ENCODE results near the gene IL1RAPL2.
"Not testable (repeated sequence)": the region's sequence is repeated elsewhere in the genome, so short reads cannot be mapped to it uniquely, and the experiment has no call there.

Gene IL1RAPL2

DNA sequence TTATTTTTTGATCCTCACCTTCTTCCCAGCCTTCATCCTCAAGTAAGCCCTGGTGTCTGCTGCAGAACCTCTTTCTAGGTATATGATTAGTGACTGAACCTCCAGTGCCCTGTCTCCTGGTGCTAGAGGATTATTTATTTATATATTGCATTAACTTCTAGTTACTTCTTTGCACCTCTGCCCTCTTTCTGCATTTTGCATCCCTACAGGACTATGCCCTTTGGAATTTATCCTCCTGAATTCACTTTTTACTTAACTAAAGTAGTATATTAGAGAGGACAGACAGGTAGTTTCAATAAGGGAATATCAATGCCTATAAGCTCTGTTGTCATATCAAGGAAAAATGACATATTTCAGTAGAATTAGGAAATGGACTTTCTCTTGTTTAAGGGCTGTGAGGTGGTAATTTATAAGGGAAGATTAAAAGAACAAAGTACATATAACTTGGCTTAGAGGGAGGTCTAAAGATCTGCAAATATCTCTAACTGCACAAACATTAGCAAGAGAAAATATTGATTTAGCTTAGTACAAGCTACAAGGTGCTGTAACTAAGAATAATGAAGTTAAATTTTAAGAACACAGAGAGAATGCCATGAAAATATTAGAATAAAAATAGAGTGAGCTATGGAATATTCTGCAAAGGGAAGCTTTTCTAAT lies 472.8 kb downstream of the IL1RAPL2 start:
- no peak for DNase-seq

DNA sequence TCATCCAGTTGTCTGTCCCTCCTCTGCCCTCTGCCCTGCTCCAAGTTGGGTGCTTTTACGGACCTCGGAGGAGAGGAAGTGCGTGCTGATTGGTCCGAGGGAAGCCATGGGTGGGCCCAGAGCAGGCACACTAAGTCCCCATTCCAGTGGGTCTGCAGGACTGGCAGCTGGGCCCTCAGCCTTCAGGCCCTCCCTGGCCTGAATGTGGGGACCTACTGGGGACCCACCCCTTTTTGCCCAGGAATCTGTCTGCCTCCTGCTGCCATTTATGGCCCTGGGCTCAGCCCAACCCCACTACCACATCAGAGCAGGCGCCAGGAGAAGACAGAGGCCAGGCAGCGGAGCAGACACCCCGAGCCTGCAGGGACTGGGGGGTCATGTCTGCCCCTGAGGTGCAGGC lies 484.9 kb downstream of the IL1RAPL2 start:
- no peak for DNase-seq

DNA sequence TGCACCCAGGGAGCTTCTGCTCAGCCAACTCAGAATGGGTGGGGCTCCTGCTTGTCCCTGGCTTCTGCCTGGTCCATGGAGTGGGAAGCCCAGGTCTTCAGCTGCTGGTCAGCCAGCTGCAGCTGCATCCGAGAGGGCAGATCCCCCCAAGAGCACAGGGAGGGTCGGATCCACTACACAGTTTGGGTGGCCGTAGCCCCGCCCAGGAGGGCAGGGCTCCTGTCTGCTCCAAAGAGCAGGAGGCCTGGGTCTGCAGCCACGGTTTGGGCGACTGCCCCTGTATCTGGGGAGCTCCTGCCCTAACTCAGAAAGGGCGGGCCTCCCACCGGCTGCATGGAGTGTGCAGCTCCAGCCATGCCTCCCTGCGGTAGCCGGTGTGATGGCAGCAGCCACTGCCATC lies 485.4 kb downstream of the IL1RAPL2 start:
- no peak for DNase-seq

DNA sequence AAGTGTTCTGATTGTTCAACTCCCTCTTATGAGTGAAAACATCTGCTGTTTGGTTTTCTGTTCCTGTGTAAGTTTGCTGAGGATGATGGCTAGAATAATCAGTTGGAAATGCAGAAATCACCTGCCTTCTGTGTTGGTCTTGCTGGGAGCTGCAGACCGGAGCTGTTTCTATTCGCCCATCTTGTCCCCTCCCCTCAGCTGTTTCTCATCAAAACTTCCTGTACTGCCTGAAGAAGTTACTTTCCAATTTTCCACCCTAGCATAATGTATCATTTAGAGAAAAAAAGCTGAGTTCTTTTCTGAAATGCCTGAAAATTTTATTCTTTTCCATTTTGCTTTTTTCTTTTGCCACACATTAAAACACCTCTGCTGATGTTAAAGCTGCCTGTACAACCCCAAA lies 486.9 kb downstream of the IL1RAPL2 start:
- DNase-seq: no peak

DNA sequence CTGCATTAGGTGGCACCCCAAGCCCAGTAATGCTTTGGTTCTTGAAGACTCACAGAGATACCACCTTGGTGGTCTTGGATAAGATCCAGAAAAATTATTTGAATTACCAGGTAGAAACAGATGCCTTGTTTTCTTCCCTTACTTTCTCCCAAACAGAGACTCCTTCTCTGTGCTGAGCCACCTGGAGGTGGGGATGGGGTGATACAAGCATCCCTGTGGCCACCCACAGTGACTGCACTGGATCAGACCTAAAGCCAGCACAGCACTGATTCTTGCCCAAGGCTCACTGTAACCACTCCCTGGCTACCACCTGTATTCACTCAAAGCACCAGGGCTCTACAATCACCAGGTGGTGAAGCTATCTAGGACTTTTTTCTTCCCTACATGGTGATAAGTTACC lies 497.7 kb downstream of the IL1RAPL2 start:
- no peak for DNase-seq

DNA sequence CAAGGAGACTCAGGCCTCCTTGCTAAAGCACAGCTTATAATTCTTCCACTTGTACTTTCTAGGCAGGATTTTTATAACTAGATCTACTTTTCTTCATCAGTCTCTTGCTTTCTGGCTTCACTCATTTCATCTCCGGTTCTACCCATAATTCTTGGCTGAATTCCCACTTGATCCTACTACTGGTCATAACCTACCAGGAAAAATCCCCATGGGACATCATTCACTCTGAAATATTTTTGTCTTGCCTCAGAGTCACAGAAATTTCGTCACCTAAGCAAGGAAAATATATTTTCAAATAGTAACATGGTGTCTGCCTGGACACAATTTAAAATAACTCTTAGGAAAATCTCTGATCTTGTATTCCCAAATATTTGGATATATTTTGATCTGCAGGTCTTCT lies 532.2 kb downstream of the IL1RAPL2 start:
- no peak for DNase-seq

DNA sequence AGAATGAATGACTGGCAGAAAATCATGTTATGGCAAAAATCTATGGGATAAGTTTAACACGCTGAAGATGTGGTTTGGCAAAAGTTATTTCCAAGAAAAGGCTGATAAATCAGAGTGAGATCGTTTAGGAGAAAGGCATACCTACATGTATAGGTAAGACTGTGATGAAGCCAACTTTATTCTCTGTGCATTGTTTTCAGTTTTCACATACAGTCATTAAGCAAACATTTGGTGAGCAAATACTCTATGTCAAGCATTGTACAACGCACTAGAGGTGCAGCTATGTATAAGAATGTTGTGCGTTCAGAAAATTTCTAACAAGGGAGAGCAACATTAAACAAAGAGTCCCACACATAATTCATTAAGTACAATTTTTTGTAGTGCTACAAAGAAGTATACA lies 532.8 kb downstream of the IL1RAPL2 start:
- no peak for DNase-seq

DNA sequence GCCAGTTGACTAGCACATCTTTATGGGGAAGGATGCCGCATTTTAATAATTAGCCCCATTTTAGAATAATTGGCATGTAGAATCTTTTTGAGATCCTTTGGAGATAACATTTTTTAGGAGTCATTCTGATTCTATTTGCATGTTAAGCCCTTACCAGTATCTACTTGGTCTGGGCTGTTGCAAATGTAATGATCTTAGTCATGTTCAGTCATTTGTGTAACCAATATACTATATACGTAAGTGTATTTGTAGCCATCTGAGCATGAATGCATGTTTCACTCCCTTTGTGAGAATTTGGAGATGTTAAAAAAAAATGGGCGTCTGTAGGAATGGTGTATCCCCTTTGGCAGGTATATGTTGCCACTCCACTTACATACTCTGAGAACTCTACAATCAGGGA lies 535.4 kb downstream of the IL1RAPL2 start:
- DNase-seq: peak in 1 of 5 experiments; percentile 8

DNA sequence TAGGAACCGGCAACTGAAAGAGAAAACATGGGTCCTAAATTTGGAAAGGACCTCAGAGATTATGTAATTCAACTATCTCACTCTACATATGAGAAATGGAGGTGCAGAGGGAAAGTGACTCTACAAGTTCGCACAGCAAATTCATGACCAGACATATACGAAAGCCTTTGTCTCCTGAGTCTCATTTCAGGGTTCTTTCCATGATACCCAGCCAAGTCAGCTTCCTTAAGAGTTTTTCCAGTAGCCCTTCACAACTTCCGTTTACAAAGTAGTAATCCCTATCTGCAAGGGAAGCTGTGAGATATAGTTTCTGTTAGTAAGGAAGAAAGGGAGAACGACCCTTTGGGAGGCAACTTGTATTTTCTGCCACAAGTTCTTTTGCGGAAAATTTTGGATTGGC lies 543.9 kb downstream of the IL1RAPL2 start:
- DNase-seq: no peak

DNA sequence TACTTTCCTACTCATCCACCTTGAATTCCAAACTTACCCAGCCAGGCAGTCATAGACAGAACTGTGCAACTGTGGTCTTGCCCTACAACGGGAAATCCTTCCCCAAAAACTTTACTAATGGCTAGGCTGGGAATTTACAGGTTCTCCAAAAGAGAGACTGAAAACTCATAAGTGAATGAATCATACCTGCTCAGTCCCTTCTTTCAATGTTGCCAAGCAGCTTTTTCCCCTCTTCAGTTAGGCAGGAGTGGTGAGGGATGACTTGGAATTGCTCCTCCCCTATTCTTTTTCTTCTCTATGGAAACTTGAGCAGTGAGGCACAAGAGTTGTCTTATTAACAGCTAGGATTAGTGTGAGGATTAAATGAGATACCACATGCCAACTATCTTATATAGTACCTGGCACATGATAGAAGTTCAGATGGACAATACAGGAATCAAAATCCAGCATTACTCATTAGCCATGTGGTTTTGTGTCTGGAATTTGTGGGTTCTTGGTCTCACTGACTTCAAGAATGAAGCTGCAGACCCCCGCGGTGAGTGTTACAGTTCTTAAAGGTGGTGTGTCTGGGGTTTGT lies 548.6 kb downstream of the IL1RAPL2 start:
- no peak for DNase-seq

DNA sequence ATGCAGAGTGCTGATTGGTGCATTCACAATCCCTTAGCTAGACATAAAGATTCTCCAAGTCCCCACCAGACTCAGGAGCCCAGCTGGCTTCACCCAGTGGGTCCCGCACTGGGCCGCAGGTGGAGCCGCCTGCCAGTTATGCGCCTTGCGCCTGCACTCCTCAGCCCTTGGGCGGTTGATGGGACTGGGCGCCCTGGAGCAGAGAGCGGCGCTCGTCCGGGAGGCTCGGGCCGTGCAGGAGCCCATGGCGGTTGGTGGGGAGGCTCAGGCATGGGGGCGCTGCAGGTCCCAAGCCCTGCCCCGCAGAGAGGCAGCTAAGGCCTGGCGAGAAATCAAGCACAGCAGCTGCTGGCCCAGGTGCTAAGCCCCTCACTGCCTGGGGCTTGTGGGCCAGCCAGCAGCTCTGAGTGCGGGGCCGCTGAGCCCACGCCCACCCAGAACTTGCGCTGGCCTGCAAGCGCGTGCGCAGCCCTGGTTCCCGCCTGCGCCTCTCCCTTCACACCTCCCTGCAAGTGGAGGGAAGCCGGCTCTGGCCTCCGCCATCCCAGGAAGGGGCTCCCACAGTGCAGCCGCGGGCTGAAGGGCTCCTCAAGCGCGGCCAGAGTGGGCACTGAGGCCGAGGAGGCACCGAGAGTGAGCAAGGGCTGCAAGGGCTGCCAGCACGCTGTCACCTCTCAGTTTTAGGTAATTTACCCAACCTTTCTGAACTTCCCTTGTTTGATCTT lies 549.8 kb downstream of the IL1RAPL2 start:
- not testable (repeated sequence) for DNase-seq

DNA sequence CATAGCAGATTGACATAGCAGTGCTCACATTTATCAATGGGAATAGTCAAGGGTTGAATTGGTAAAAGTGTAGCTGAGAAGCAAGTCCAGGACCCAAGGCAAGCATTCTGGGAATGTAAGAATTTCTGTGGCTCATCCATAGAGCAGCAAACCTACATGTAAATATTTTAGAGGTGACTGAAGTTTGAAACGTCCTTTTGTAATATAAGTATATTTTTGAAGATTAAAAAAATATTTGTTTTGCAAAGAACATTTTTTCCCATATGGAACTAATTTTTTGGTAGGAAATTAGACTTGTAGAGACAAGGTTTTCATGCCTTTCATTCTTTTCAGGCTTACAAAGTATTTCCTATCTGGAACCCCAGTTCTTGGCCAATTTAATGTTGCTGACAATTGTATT lies 550.5 kb downstream of the IL1RAPL2 start:
- DNase-seq: no peak

DNA sequence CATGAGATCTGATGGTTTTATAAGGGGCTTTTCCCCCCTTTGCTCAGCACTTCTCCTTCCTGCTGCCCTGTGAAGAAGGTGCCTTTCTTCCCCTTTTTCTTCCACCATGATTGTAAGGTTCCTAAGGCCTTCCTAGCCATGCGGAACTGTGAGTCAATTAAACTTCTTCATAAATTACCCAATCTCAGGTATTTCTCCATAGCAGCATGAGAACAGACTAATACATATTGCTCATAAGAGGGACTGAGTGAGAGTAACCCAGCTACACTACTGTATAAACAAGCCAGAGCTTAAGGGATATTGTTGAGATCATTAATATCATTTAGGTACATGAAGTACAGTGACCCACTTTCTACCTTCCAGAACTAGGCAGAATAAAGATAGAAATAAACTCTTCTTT lies 551.6 kb downstream of the IL1RAPL2 start:
- DNase-seq: no peak

DNA sequence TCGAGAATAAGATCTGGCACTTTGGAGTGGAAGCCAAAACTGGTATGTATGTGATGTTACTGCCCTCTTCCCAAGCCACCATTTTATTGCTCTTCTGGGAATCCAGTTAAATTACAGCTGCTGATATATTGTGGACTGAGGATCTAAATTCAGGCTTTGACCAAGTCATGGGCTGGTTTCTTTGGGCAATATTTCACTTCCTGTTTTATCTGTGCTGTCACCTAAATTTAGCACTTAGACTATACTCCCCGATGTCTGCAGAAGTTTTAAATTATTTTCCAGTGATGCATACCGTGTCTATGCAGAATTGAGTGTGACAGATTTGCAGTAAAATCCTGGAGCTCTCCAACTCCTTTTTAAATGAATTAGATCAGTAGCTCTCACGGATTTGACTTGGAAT lies 554.5 kb downstream of the IL1RAPL2 start:
- DNase-seq: no peak

DNA sequence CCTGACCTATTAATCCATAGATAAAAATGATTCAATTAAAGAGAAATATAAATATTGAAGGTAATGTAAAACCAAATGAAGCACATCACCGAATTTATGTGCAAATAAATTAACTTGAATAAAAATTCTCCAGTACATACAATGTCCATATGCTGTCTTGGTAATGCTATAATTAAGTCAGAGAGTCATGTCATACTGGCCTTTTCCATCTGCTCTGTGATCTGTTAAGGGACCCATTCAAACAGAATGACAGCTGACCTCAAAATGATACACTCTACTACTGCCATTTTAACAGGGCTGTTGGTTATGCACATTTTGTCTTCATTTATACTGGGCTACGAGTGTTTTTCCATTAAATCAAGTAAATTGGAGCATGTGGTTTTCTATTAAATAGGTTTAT lies 555.2 kb downstream of the IL1RAPL2 start:
- DNase-seq: no peak

DNA sequence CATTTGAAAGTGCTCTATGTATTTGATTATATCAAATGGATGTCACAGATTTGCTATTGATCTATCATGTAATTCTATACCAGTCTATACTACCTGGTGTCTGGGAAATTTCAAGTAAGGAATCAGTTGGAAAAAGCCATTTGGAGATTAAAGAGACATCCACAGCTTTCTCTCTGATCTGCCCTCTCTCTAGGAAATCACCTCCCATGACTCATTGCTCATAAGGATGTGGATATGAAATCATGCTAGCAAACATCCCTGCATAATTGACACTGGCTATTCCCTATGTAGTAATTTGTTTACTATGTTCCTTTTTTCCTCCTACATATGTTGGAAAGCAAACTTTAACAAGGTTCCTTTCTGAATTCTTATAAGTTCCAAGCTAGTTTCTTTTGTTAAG lies 560.2 kb downstream of the IL1RAPL2 start:
- no peak for DNase-seq

DNA sequence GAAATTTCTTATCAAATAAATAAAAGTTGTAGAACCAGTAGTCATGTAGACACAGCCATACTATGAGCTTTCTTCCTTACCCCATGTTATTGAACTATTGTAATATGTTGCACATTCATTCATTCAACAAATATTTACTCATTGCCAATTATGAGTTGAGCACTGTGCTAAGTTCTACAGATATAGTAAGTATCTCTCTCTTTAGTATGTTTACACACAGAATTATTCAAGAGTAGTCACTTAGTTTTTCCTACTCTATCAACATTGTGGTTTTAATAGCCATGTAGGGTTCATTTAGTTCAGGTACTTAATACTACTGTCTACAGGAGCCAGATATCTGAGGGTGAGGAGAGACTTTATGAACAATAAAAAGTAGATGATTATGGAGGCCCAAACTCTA lies 568.3 kb downstream of the IL1RAPL2 start:
- no peak for DNase-seq

DNA sequence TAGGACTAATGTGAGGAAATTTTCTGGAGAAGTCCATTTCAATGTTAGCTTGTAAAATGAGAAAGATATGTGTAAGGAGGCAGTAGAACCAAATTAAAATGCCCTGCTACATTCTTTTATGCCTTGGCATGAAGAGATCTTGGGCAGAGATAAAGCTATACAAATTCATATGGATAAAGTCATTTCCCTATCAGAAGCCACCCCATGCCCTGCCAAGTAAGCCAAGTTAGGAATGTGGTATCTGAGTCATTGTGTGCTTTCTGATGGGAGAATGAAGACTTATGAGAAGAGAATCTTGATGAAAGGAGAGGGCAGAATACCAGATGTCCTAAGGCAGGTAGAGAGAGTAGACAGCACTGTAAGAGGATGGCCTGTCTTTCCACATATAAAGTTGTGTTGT lies 570.8 kb downstream of the IL1RAPL2 start:
- no peak for DNase-seq

DNA sequence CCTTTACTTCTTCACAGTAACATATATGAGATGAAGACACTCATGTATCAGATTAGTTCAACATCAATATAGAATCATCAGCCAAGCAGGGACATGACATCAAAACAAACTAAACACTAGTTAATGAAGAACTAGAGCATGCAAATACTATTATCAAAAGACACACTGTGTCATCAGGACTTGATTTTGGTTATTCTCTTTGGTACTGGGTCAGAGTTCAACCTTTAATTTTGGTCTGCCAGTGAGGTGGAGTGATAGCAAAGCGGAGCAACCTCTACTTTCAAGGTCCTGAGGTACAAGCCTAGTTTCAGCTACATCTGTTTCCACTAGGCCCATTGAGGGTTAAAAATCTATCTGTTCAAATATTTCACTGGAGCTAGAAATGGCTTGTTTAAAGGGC lies 584.0 kb downstream of the IL1RAPL2 start:
- DNase-seq: no peak

DNA sequence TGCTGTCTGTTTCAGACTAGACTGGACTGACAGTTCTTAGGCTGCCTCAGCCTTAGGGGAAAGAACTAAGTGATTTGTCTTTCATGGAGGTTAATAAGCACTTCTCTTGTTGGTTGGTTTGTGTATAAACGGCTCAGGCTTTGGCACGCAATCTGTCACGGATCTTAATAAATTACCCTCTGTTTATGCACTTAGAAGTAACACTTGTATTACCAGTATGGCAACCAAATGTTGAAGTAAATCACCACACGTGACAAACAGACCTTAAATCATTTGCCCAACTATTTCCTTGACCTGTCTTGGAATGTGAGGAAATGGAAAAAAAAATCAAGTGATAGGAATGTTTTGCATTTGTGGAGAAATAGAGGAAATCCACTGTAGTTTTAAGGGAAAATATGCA lies 584.6 kb downstream of the IL1RAPL2 start:
- DNase-seq: no peak

DNA sequence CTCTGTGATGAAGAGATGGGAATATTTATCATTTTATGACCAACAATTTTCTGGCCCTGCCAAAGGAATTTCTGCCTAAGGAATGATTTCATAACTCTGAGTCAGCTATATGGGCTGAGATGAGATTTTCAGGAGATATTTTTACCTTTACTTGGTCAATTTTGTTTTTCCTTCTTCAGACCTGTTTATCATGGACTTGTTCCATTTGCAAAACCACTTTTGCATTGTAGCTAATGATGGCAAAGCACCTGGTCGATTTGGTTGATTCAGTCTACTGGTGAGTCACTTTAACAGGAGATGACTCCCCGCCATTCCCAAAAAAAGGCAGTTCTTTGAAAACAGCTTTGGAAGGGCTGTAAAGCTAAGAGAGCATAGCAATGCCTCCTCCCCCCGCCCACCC lies 601.2 kb downstream of the IL1RAPL2 start:
- no peak for DNase-seq

DNA sequence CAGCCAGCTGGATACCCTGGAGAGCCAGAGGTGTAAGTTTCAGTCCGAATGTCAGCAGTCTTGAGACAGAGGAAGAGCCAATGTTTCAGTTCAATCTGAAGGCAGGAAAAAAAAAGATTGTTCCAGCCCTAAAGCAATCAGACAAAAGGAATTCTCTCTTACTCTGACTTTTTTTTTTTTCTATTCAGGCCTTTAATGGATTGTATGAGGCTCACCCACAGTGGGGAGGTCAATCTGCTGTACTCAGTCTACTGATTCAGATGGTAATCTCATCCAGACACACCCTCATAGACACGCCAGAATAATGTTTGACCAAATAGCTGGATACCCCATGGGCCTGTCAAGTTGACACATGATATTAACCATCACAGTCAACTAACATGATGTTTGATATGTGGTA lies 602.6 kb downstream of the IL1RAPL2 start:
- DNase-seq: no peak

DNA sequence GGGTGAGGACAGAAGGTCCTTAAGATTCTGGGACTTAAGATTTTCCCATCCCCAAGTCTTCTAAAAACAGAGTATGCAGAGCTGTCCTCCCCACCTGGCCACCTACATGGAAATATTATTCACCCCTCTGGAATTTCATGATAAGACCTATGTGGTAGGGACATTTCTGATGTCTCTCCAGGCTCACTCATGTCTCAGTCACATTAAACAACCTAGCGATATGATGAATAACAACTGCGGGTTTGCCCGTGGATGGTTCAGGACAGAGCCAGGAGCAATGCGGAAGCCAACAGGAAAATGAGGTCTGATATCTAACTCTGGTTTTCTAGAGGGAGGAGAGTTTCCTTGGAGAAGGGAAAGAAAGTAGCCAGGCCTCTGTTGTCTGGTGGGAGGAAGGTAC lies 607.1 kb downstream of the IL1RAPL2 start:
- DNase-seq: no peak

DNA sequence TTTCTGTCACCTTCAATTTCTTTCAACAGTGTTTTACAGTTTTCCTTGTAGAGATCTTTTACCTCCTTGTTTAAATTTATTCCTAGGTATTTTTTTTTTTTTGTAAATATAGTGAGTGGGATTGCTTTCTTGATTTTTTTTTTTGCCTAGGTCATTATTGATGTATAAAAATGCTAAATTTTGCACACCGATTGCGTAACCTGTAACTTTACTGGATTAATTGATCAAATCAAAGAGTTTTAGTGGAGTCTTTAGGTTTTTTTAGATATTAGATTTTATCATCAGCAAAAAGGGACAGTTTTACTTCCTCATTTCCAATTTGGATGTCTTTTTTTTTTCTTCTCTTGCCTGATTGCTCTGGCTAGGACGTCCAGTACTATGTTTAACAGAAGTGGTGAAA lies 613.6 kb downstream of the IL1RAPL2 start:
- DNase-seq: no peak

DNA sequence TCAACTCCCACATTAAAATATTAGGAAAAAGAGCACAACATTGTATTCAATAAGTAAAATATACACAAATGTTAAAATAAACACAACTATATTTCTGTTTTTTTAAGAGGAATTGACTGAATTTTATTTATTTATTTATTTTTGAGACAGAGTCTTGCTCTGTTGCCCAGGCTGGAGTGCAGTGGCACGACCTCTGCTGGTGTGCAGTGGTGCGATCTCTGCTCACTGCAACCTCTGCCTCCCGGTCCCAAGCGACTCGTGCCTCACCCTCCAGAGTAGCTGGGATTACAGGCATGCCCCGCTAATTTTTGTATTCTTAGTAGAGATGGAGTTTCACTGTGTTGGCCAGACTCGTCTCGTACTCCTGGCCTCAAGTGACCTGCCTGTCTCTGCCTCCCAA lies 623.1 kb downstream of the IL1RAPL2 start:
- DNase-seq: no peak

All from T-helper 2 cell (primary cell).